Ishikawa (cell line): ENCODE measurements around the gene PABPC3.

Experiments used
- CEBPB ChIP-seq: IDR thresholded peaks from 2 replicates; pipeline ENCODE4 v1.6.1; 2012
- CREB1 ChIP-seq: IDR thresholded peaks from 2 replicates; pipeline ENCODE4 v1.6.1; 2012; ENCODE audit warnings: low read depth
- EGR1 ChIP-seq: IDR thresholded peaks from 2 replicates; pipeline ENCODE4 v1.6.1; 2012
- EP300 ChIP-seq: IDR thresholded peaks from 2 replicates; pipeline ENCODE4 v1.6.1; 2012; ENCODE audit warnings: borderline replicate concordance
- FOXM1 ChIP-seq: IDR thresholded peaks from 2 replicates; pipeline ENCODE4 v1.6.1; 2012; ENCODE audit warnings: low read depth, borderline replicate concordance
- NFIC ChIP-seq: IDR thresholded peaks from 2 replicates; pipeline ENCODE4 v1.6.1; 2012
- RAD21 ChIP-seq: IDR thresholded peaks from 2 replicates; pipeline ENCODE4 v1.6.1; 2012; ENCODE audit warnings: low read depth
- TAF1 ChIP-seq: IDR thresholded peaks from 2 replicates; pipeline ENCODE4 v1.6.1; 2012; ENCODE audit warnings: low read depth, mild to moderate bottlenecking
- TCF12 ChIP-seq: IDR thresholded peaks from 2 replicates; pipeline ENCODE4 v1.6.1; 2012; ENCODE audit warnings: low read depth
- TEAD4 ChIP-seq: IDR thresholded peaks from 2 replicates; pipeline ENCODE4 v1.6.1; 2012
- YY1 ChIP-seq: IDR thresholded peaks from 2 replicates; pipeline ENCODE4 v1.6.1; 2012; ENCODE audit warnings: low read depth
- ZBTB7A ChIP-seq: IDR thresholded peaks from 2 replicates; pipeline ENCODE4 v1.6.1; 2012; ENCODE audit warnings: low read depth
- TF ChIP-seq, protein P1 (sequence below): IDR thresholded peaks from 2 replicates; pipeline ENCODE4 v1.6.1; 2012
- TF ChIP-seq, protein P2 (sequence below): IDR thresholded peaks from 2 replicates; pipeline ENCODE4 v1.6.1; 2012
- TF ChIP-seq, protein P3 (sequence below): IDR thresholded peaks from 2 replicates; pipeline ENCODE4 v1.6.1; 2012; ENCODE audit warnings: low read depth, mild to moderate bottlenecking

The PABPC3 gene

DNA sequence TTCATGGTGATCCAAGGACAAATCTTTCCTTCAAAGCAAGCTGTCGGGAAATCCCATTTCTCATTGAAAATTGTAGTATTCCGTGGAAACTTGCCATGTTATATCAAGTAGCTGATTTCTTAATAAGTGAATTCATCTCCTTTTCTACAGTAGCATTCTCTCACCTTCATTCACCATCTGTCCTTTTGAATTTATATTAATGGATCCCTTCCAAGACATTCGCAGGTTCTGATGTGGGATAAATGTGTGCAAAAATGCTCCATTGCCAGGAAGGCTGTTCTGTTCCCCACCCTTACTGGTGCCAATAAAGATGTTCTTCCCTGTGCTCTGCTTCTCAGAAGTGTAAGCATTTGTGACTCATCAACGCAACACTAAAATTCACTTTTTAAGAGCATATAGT is 40.0 kb downstream of the PABPC3 start:
- TF ChIP-seq TEAD4 = no peak
- TF ChIP-seq CREB1 = no peak
- no peak for TF ChIP-seq EP300
- no peak for TF ChIP-seq EGR1
- no peak for TF ChIP-seq TAF1
- TF ChIP-seq NFIC = no peak
- TF ChIP-seq FOXM1 = no peak
- TF ChIP-seq TCF12 = no peak
- TF ChIP-seq, protein P1, sequence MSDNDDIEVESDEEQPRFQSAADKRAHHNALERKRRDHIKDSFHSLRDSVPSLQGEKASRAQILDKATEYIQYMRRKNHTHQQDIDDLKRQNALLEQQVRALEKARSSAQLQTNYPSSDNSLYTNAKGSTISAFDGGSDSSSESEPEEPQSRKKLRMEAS = no peak
- no peak for TF ChIP-seq RAD21
- TF ChIP-seq CEBPB = no peak
- no peak for TF ChIP-seq ZBTB7A
- TF ChIP-seq, protein P2, sequence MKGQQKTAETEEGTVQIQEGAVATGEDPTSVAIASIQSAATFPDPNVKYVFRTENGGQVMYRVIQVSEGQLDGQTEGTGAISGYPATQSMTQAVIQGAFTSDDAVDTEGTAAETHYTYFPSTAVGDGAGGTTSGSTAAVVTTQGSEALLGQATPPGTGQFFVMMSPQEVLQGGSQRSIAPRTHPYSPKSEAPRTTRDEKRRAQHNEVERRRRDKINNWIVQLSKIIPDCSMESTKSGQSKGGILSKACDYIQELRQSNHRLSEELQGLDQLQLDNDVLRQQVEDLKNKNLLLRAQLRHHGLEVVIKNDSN = no peak
- no peak for TF ChIP-seq YY1
- TF ChIP-seq, protein P3, sequence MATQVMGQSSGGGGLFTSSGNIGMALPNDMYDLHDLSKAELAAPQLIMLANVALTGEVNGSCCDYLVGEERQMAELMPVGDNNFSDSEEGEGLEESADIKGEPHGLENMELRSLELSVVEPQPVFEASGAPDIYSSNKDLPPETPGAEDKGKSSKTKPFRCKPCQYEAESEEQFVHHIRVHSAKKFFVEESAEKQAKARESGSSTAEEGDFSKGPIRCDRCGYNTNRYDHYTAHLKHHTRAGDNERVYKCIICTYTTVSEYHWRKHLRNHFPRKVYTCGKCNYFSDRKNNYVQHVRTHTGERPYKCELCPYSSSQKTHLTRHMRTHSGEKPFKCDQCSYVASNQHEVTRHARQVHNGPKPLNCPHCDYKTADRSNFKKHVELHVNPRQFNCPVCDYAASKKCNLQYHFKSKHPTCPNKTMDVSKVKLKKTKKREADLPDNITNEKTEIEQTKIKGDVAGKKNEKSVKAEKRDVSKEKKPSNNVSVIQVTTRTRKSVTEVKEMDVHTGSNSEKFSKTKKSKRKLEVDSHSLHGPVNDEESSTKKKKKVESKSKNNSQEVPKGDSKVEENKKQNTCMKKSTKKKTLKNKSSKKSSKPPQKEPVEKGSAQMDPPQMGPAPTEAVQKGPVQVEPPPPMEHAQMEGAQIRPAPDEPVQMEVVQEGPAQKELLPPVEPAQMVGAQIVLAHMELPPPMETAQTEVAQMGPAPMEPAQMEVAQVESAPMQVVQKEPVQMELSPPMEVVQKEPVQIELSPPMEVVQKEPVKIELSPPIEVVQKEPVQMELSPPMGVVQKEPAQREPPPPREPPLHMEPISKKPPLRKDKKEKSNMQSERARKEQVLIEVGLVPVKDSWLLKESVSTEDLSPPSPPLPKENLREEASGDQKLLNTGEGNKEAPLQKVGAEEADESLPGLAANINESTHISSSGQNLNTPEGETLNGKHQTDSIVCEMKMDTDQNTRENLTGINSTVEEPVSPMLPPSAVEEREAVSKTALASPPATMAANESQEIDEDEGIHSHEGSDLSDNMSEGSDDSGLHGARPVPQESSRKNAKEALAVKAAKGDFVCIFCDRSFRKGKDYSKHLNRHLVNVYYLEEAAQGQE = no peak

DNA sequence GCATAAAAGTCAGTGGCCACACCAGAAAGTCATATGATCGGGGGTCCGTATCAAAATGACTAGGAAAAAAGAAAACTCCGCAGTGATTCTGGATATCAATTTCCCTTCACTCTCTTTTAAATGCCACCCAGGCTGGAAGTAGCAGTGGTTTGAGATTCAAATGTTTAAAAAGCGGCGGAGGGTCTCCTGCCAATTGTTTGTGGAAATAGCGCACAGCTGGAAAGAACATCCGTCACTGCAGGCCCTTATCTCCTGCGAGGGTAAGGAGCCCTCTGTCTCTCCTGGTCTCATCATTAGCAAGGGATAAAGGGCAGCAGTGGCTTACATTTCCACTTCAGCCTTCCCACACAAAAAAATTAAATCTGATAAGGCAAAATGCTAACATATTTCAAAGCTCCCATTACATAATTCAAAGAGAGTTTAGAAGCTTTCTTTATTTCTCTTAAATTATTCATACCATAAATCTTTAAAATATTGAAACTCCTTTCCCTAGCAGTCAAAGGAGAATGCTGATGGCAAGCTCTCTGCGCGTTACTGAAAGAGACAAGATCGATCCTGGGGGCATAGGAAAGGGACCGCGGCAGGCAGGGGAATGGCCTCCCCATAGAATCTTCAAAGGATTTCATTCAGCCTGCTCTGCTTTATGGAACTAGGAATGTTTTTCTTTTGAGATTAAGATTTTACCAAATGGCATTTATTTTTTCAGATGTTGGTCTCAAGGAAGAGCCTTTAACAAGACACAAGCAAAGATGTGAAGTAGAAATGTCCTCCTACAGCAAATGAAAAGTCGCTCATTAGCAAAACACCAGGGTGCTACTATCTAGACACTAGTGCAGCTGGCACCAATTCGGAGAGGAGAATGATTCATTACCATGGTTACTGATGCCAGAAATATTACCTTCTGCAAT is 41.2 kb downstream of the PABPC3 start:
- TF ChIP-seq EP300 = no peak
- TF ChIP-seq, protein P1 = no peak
- no peak for TF ChIP-seq NFIC
- TF ChIP-seq CEBPB = no peak
- TF ChIP-seq ZBTB7A = no peak
- TF ChIP-seq FOXM1 = no peak
- TF ChIP-seq, protein P3 = no peak
- no peak for TF ChIP-seq TCF12
- TF ChIP-seq YY1 = no peak
- no peak for TF ChIP-seq RAD21
- no peak for TF ChIP-seq CREB1
- no peak for TF ChIP-seq TAF1
- no peak for TF ChIP-seq EGR1
- TF ChIP-seq TEAD4 = no peak
- TF ChIP-seq, protein P2 = no peak

DNA sequence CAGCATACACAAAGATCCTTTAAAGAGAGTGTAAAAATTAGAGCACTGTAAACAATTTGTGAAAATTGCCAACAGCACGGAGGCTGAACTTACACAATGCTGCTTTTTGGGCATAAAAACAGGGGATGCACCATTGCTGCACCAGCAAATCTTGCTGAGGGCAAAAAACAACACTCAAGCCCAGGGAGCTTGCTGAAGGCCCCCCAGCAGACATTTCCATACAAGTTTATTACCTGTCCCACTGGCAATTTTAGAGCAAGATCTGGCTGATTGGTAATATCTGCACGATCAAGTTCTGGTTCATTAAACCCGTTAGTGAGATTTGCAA is 41.8 kb downstream of the PABPC3 start:
- TF ChIP-seq CREB1 (no peak), TAF1 (no peak), NFIC (no peak), EGR1 (no peak), TCF12 (no peak), CEBPB (no peak)
- TF ChIP-seq, protein P3 = no peak
- TF ChIP-seq, protein P2 = no peak
- TF ChIP-seq, protein P1 = no peak

DNA sequence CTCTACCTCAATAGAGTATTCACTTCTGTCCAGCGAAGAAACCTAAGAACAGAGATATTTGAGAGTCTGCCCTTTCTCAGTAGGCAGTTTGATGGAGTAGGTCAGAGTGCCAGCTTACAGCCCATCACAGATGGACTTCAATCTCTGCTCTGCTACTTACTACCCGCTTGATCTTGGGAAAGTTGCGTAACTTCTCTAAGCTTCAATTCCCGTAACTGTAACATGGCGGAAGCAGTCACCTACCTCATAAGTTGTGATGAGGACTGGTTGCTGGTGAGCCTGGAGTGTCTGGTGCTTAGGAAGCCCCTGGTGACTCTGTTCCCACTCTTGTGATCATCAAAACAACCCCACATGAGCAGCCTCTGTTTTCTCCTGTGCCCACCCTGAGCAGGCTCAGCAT is 45.1 kb downstream of the PABPC3 start:
- TF ChIP-seq EP300 (no peak), ZBTB7A (no peak), CREB1 (no peak), RAD21 (no peak), TEAD4 (no peak)
- TF ChIP-seq, protein P2 = no peak
